Inflammatory macrophage (primary cell): ENCODE measurements around the gene PLXNA4.

Source experiments
- DNase-seq, 2 donors: peaks; one replicate each; pipeline ENCODE4 v3.0.0-alpha.2; 2020 to 2022

The PLXNA4 gene

GRCh38 chr7:132102942-132103341, 473.3 kb downstream of the PLXNA4 start:
- DNase-seq, result no peak

GRCh38 chr7:132102391-132102790, 473.9 kb downstream of the PLXNA4 start:
- DNase-seq, result no peak

DNA sequence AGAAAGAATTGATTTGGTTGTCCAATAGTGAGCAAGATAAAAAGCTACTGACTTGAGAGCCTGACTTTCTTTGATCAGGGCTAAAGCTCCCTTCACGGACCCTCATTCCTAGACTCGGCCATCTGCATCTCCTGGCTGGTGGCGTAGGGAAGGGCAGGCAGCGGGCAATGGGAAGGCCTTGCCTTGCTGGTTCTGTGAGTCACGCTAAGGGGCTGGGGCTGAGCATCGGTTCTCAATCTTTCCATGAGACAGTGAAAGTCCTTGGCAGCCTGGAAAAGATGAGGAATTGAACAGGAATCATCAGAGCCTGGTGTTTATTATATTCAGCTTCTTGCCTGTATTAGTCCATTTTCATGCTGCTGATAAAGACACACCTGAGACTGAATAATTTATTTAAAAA, 475.3 kb downstream of the PLXNA4 start:
- DNase-seq, result no peak

DNA sequence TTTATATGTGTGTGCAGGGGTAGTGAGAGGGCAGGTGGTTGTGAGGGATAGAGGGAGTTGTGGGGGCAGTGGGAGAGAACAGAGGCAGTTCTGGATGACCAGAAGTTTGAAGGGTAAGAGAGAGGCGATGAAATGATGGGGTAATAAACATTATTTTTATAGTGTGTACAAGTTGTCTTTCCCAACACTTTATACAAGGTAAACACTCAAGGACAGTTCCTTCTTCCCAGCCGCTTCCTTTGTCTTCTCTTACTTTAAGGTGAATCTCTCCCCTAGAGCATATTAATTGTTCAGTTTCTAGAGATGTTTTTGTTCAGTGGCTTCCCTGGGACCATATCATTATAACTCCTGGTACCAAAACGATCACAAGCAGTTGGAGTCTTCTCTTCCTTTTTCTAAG, 475.8 kb downstream of the PLXNA4 start:
- DNase-seq, result no peak

- DNase-seq, result no peak
Measured at GRCh38 chr7:132099163-132099562, 477.1 kb downstream of the PLXNA4 start.

DNA sequence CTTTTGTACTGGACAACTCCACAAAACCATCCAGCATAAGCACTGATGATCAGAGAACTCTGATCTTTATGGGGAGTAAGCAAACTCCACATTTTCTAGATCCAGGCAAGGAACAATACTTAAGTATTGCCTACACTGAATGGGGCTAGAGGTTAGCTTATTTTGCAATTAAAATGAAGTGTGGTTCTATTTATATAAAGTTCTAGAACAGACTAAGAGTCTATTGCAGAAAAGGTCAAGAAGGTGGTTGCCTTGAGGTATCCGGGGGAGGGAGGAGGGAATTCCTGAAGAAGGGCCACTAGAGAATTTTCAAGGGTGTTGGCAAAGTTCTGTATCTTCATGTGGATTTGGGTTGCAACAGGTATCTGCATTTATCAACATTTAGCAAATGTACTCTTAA, 477.9 kb downstream of the PLXNA4 start:
- no peak for DNase-seq

GRCh38 chr7:132097550-132098134, 478.6 kb downstream of the PLXNA4 start:
- DNase-seq, result no peak

GRCh38 chr7:132095111-132095765, 481.0 kb downstream of the PLXNA4 start:
- DNase-seq, result no peak

- no peak for DNase-seq
Measured at GRCh38 chr7:132092106-132092505, 484.2 kb downstream of the PLXNA4 start.

- DNase-seq, result no peak
Measured at GRCh38 chr7:132091706-132092105, 484.6 kb downstream of the PLXNA4 start.

- DNase-seq, result no peak
Measured at GRCh38 chr7:132090444-132090843, 485.8 kb downstream of the PLXNA4 start.

- no peak for DNase-seq
Measured at GRCh38 chr7:132089356-132089755, 486.9 kb downstream of the PLXNA4 start.

GRCh38 chr7:132087421-132087820, 488.8 kb downstream of the PLXNA4 start:
- no peak for DNase-seq

- DNase-seq, result no peak
Measured at GRCh38 chr7:132084776-132085388, 491.4 kb downstream of the PLXNA4 start.

GRCh38 chr7:132083537-132084123, 492.6 kb downstream of the PLXNA4 start:
- no peak for DNase-seq

DNA sequence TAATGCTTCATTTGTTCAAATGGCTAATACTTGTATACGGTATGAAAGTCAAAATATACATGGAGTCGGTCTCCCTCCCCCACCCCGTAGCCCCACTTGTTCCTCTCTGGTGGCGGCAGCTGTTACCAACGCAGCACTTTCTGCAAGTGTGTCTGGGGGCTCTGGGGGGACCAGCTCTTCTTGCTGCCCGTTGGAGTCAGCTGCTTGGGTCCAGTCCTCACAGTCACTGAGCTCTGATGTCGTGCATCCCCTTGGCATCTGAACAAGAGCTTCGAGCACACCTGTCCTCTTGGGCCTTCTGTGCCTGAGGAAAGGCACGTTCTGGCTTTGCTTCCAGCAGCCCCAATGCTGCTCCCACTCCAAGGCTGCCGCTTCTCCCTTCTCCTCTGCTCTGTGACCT, 493.1 kb downstream of the PLXNA4 start:
- DNase-seq, result no peak

DNA sequence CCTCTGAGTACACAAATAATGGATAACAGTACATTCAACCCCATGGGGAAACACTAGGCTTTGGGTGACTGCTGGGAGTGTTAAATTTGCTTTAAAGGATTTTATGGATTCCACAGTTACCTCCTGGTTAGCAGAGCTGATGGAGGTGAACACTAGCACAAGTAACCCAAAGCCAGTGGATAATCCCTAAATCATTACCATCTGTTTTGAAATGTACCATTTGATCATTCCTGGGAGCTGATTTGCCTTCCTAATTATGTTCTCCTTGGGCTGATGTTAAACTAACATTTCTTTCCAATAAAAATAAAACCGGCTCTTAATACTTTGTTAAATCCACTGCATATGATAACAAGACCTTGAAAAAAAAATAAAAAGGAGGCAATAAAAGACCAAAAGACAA, 493.9 kb downstream of the PLXNA4 start:
- DNase-seq, result no peak

- no peak for DNase-seq
Measured at GRCh38 chr7:132081686-132082085, 494.6 kb downstream of the PLXNA4 start.

- no peak for DNase-seq
Measured at GRCh38 chr7:132080967-132081668, 495.2 kb downstream of the PLXNA4 start.

DNA sequence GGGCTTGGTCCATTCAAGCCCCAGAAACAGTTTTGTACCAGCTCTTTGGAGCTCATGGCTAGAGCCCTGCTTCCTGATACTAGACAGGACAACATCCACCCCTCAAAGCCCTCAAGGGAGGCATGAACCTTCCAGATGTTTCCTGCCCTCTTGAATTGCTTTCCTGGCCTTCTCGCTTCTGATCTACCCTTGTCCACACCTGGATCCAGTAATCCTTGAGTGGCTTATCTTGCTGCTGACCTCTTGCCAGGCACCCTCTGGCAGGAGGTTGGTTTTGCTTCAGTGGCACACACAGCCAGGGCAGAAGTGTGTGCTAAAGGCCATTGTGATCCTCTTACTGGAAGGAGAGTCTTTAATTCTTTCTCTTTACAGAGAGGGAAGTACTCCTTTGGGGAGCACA, 495.8 kb downstream of the PLXNA4 start:
- no peak for DNase-seq

DNA sequence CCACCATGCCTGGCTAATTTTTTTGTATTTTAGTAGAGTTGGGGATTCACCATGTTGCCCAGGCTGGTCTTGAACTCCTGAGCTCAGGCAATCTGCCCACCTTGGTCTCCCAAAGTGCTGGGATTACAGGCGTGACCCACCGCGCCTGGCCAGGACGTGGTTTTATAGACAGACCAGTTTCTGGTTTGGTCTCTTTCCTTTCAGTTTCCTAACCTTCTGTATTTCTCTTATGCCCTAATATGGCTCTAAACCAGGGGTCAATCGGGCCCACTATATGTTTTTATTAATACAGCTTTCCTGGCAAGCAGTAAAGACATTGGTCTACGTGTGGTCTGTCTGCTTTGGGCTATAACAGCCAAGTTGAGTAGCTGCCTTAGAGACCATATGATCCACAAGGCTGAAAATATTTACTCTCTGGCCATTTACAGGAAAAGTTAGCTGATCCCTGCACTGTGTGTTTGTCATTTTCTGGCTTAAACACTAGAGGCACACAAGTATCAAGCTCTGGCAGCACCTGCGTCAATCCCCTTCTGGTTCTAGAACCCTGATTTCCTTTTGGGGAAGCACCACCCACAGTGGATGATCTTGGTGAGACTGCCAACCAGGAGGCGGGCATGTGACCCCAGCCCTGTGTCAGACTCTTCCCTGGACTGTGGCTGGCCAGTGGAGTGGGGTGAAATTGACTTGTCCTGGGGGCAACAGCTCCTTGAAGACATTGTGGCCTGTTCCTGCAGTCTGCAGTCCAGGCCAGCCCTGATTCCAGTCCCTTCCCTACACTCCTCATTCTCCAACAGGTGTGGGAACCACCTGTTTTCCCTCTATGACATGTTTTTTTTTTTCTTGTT, 497.2 kb downstream of the PLXNA4 start:
- no peak for DNase-seq

DNA sequence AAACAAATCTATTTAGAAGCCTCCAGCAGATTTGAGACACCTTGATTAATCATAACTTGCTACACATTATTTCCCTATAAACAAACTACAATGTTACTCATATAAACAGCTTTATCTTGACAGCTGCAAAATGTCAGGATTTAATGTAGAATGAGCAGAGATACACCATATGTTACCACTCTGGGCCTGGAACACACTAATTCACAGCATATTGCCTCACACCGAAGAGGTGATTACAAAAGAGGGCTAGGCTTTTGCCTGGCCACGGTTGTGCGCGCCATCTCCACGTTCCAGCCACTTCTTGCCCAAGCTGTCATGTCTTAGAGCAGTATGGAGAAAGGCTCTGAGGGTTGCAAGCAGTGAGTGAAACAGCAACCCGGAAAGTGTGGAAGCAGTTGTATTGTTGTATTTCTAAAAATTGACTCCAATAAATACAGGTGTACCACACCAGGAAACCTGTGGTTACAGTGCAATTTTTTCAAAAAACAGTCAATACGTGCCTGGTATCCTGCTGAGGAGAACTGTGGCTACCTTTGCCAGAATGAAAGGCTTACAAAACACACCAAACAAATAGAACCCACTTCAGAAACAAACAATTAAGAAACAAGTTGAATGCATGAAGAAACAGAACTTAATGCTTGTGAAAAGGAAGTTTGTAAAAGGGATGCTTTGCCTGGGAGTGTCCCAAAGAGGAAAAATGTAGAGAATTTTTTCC, 498.1 kb downstream of the PLXNA4 start:
- no peak for DNase-seq
